HG03354 (cell line): ENCODE measurements around the gene CPLANE2.

Experiments used
- ATAC-seq: cut with Tn5 transposase; IDR thresholded peaks from one replicate; pipeline ENCODE4 v1.9.1; 2021; ENCODE audit warnings: mild to moderate bottlenecking; ENCODE audit not compliant: unreplicated experiment, poor library complexity, severe bottlenecking

CPLANE2 gene

GRCh38 chr1:16212251-16212961 is 24.6 kb downstream of the CPLANE2 start, which contains the start of gene ARHGEF19:
ARHGEF19 (minus strand) TSS chr1:16212652; CDS start chr1:16209054, 3,598 bp downstream.
- no peak for ATAC-seq

DNA sequence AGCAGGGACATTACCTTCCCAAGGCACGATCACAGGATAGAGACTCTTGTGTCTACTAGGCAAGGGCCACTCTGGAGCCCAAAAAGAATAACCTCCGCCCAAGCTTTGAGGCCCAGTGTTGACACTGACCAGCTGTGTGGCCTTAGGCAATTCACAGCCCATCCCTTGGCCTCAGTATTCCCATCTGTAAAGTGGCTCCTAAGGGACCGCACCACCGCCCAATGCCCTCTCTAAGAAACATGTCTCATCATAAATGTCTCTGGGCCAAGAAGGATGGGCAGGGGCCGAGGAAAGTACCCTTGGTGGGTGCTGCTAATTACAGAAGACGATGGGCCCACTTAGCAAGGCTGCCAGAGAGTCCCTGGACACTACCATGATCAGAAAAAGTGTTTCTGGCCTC is 25.2 kb downstream of the CPLANE2 start:
- ATAC-seq = no peak

DNA sequence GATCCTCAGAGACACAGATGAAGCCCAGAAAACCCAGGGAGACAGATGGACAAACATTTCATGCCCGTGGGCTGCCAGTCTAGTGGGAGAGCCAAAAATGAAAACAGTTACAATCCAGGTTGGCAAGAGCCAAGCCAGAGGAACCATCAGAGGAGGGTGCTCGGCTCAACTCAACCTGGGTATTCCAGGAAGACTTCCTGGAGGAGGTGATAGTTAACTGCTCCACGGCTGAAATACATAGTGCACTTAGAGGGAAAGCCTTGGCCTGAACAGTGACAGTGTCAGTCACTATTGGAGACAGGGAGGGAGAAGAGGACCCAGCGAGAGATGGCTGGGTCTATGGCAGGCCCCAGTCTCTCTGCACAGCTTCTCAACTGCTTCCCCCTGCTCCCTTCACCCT is 26.4 kb downstream of the CPLANE2 start:
- no peak for ATAC-seq

- ATAC-seq = no peak
These were observed 27.1 kb downstream of the CPLANE2 start for GRCh38 chr1:16209847-16210407.

- no peak for ATAC-seq
These were observed 27.7 kb downstream of the CPLANE2 start for GRCh38 chr1:16209132-16209846.

DNA sequence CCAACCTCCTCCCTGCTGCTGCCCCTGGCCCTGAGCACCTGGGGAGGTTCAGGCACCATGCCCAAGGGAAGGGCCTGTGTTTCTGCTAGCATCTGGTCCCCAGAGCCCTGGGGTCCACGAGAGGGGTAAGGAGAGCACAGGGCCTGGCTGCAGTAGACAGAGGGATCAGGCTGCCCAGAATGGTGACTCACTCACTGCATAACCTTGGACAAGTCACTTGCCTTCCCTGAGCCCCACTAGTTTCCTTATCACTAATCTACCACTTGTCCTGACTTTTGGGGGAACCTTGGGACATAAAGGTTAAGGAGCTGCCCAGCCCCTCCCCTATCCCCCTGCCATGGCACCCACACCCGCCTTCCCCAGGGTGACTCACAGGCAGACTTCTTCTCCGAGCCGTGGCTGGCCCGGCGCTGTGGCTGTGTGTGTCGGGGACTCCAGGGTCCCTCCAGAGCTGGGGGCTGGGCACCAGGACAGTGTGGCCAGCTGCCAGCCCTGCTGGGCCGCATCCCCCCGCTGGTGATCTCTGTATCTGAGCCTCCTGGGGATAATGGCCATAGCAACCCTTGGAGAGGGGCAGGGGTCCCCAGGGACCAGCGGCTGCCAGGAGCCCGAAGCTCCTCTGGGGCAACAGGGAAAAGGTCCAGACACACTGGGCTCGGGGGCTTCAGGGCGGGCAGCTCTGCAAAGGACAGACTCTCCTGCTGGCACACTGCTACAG is 28.6 kb downstream of the CPLANE2 start:
- no peak for ATAC-seq

DNA sequence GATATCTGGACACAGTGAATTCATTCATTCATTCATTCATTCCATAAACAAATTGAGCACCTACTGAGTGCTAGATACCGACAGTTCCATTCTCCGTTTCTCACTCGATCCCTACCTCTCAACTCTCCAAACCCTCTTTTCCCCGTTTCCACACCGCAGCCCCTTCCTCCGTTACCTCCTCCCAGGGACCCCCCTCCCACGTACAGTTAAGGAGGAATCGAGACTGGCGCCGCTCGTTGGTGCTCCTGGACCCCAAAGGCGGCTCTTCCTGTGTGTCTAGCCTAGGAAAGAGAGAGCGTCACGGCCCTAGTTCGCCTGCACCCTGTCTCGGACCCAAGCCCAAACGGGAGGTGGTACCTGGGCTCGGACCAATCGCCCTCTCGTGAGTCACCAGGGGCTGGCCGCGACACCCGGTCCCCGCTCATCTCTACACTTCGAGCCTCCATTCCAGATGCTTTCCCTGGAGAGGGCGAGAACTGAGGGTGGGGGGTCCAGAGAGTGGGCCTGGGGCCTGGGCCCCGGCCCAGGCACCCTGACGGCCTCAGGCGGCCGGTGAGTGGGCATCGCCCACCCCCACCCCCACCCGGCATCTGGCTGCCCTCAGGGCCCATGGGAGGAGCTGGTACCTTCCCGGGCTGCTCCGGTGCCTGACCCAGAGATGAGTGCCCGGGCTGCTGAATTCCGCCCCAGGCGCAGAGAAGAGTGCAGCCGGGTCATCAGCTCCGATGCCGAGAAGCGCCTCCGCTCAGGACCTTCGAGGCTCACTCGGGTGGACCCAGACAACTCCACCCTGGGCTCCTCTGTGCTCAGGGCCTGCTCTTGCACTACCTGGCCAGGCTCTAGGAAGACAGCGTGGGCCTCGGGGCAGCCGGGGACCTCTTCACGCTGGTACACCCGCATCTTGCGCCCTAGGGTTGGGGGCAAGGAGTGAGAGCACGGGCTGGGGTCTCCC is 29.4 kb downstream of the CPLANE2 start:
- no peak for ATAC-seq

DNA sequence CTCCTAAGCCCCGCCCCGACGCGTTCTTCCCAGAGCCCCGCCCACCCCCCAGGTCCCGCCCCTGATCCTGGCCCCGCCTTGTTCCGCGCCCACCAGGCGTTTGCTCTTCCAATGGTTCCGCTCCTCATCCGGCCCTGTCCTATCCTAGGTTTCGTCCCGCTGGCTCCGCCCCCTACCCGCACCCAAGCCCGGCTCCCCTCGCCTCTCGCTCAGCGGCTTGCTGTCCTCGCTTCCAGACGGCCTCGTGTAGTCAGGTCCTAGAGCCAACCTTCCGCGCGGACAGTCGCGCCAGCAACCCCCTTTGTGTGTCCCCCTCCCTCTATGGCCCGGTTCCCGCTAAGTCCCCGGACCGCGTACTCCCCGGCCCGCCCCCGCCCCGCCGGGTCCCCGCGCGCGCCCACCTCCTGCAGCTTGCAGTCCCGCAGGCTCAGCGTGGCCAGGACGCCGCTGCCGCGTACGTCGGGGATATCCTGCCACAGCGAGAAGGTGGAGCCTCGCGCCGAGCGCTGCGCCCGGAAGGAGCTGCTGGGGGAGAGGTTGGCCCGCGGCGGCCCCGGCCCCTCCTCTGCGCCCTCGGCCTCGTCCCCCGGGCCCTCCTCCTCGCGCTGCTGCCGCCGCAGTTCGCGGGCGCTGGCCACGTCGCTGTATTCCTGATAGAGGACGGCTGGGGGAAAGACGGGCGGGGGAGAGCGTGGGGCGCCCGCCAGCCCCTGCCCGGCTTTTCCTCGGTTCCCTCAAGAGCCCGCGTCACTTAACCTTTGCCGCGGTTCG is 30.3 kb downstream of the CPLANE2 start:
- ATAC-seq = peak; percentile 75

GRCh38 chr1:16205891-16206546 is 31.0 kb downstream of the CPLANE2 start:
- peak; percentile 30 for ATAC-seq

DNA sequence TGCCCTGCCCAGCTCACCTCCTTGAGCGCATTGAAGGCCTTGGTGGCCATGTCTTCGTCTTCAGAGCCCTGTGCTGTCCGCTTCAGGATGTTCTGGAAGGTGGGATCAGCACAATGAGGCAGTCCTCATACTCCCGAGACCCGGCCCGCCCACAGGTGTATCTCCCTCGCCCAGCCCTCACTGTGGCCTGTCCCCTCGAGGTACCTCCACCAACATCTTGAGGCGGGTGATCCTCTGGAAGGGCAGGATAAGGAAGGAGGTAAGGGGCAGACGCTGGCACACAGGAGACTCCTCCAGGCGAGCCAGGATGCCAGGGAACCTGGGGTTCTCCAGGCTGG is 31.7 kb downstream of the CPLANE2 start:
- ATAC-seq = no peak

GRCh38 chr1:16204634-16205333 is 32.2 kb downstream of the CPLANE2 start:
- no peak for ATAC-seq

- no peak for ATAC-seq
These were observed 32.8 kb downstream of the CPLANE2 start for GRCh38 chr1:16204216-16204615.

GRCh38 chr1:16203550-16203949 is 33.4 kb downstream of the CPLANE2 start:
- ATAC-seq = no peak

DNA sequence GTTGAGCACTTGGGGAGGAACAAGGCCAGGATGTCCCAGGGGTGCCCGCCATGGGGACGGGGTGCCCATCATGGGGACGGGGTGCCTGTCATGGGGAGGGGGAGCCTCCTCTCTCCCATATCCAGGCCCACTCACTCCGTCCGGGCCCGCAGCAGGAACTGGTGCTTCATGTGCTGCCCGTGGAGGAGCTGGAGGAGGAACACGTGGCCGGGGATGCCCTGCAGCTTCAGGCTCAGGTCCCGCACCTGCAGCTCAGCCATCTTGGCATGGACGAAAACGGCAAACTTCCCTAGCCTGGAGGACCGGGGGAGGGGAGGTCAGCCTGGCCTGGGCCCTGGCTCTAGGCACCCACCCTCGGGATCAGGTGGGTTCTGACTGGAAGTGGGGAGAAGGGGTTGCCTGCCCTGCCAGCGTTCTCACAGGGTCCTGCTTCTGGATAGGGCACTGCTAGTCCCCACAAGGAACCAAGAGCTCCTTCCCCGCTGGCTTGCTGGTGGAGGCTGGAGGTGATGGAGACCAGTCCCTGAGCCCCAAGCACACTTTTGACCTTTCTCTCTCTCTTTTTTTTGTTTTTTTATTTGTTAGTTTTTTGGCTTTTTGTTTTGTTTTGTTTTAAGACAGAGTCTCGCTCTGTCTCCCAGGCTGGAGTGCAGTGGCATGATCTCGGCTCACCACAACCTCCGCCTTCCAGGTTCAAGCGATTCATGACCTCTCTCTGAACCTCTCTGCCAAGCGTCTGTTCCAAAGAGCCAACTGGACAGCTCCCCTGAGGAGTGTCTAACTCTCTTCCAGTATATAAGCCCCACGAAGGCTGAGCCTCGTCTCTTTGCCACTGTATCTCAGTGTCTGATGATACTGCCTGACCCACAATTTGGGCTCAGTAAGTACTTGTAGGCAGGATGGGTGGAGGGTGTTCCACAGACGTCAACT is 34.4 kb downstream of the CPLANE2 start:
- ATAC-seq = no peak

DNA sequence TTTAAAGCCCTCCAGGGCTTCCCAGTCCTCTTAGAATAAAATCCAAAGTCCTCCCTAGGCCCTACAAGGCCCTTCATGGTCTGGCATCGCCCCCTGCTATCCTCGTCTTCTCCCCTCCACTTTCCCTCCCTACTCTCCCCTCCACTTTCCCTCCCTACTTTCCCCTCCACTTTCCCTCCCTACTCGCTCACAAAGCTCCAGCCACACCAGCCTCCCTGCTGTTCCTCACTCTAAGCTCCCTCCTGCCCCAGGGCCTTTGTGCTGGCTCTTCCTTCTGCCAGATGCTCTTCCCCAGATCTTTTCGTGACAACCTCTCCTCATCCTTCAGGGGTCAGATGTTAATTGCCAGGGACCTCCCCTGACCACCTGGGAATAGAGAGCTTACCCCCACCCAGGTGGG is 37.3 kb downstream of the CPLANE2 start:
- ATAC-seq = no peak

- no peak for ATAC-seq
These were observed 37.9 kb downstream of the CPLANE2 start for GRCh38 chr1:16199157-16199501.
